Measurements from ENCODE around the gene FHL3.

The FHL3 gene

DNA sequence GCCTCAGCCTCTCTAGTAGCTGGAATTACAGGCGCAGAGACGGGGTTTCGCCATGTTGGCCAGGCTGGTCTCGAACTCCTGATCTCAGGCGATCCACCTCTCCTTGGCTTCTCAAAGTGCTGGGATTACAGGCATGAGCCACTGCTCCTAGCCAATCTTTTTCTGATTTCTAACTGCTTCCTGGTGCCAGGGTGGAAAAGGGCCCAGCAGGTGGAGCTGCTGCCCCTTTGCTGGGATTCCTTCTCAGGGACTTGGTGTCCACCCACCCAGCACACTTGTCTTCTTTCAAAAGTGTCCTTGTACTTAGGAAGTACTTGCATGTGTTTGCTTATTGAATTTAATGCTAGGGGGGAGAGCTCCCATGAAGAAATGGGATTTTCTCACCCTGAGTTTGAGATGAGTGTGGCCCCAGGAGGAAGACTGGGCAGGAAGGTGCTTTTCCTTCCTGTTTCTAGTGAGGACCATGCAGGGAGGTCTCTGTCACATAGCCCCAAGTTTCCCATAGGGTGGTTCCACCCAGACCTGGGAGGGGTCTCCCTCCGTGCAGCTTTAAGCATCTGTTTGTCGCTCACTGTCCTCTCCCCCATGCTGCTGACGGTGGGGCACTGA is 21.4 kb upstream of the FHL3 start:
- DNase-seq (ENCODE audit: low read depth): no peak
- TF ChIP-seq, protein P1, sequence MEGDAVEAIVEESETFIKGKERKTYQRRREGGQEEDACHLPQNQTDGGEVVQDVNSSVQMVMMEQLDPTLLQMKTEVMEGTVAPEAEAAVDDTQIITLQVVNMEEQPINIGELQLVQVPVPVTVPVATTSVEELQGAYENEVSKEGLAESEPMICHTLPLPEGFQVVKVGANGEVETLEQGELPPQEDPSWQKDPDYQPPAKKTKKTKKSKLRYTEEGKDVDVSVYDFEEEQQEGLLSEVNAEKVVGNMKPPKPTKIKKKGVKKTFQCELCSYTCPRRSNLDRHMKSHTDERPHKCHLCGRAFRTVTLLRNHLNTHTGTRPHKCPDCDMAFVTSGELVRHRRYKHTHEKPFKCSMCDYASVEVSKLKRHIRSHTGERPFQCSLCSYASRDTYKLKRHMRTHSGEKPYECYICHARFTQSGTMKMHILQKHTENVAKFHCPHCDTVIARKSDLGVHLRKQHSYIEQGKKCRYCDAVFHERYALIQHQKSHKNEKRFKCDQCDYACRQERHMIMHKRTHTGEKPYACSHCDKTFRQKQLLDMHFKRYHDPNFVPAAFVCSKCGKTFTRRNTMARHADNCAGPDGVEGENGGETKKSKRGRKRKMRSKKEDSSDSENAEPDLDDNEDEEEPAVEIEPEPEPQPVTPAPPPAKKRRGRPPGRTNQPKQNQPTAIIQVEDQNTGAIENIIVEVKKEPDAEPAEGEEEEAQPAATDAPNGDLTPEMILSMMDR (IDR thresholded peaks at IDR 0.05; ENCODE audit: low read depth, low read length, missing control alignments): peak; percentile 70
- no peak overlapping the region for H3K4me3 ChIP-seq (ENCODE audit: low read depth, low read length)

DNA sequence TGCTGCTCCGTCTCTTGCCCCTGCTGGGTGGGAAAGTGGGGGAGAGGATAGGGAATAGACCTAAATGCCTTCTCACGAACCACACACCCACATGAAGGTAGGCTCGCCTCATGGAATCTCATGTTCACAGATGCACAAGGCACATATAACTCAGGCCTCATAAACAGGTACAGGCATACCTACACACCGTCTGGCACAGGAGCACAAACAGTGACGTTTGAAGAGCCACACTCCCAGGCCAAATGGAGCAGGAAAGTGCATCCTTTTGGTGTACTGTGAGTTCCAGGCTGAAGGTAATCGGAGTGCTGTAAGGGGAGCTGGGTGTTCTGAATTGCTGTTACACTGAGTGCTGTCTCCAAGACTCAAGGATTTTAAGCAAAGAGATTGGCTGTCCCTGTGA is 20.4 kb upstream of the FHL3 start:
- TF ChIP-seq, protein P1 (IDR thresholded peaks at IDR 0.05; ENCODE audit: low read depth, low read length, missing control alignments): no peak
- no peak overlapping the region for H3K4me3 ChIP-seq (ENCODE audit: low read depth, low read length)
- no peak for DNase-seq (ENCODE audit: low read depth)

DNA sequence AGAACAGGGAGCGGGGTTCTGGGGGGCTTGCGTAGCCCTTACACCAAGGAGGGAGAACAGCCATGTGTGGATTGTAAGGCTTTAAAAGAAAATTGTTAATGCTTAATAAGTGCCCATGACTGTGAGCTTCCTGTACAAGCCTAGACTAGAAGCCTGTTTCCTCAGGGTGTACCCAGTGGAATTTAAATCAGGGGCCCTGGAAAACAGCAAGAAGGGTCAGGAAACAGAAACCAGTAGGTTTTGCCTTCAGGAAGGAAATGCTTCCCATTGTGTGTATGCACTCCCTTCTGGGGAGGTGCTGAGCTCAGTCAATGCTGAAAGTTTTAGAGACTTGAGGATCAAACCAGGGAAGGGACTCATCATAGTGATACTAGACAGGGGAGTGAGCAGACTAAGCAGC is 19.9 kb upstream of the FHL3 start:
- no peak for DNase-seq (ENCODE audit: low read depth)
- H3K4me3 ChIP-seq (ENCODE audit: low read depth, low read length): no peak overlapping the region
- TF ChIP-seq, protein P1 (IDR thresholded peaks at IDR 0.05; ENCODE audit: low read depth, low read length, missing control alignments): no peak

DNA sequence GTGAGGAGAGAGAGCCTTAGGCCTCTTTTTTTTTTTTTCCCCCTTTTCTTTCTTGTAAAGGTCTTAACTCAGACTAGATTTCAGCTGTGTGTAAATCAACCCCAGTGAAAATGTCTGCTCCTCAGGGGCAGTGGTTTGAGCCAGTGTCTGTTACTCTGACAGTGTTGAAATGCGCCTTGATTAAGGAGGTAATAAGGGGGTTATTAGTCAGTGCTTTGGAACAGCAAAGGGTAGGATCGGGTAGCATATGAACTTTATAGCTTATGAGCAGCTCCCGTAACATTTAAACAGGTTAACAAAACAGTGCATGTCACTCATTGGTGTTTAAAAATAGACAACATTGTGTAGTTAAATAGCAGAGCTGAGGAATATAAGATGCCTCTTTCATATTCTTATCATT is 17.5 kb upstream of the FHL3 start:
- no peak overlapping the region for H3K4me3 ChIP-seq (ENCODE audit: low read depth, low read length)
- DNase-seq (ENCODE audit: low read depth): no peak
- TF ChIP-seq, protein P1 (IDR thresholded peaks at IDR 0.05; ENCODE audit: low read depth, low read length, missing control alignments): no peak

DNA sequence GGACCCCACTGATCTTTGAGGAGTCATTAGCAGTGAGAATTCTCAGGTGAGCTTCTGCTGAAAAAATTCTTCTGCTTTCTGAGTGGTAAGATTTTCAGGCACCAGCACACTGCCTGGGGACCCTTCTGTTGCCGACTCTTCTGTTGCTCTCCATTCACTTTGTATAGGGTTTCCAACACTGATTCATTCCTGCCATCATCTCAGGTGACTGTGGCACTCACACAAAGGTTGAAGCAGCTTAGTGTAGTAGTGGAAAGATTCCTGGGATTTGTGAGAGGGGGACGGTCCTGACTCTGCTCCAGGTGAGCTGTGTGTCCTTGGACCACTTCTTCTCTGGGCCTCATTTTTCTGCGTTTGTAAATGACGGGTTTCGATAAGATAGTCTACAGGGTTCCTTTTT is 16.7 kb upstream of the FHL3 start:
- H3K4me3 ChIP-seq (ENCODE audit: low read depth, low read length): no peak overlapping the region
- TF ChIP-seq, protein P1 (IDR thresholded peaks at IDR 0.05; ENCODE audit: low read depth, low read length, missing control alignments): no peak
- no peak for DNase-seq (ENCODE audit: low read depth)

DNA sequence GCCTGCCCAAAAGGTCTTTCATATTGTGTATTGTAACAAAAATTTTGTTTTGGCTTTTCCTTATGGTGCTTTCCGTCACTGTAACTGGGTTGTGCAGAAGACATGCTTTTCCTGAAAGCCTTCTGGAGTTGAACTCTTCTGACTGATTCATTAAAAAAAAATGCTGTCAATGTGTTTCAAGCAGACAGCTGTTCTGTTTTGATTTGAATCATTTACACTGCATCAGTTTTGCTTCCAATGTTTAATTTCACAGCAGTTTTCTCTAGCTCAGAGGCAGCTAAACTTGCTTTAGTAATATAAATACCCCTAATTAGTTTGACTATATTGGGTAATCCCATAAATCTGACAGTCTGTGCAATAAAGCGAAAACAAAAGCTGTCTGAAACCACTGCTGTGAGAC is 15.1 kb upstream of the FHL3 start:
- no peak for DNase-seq (ENCODE audit: low read depth)
- TF ChIP-seq, protein P1 (IDR thresholded peaks at IDR 0.05; ENCODE audit: low read depth, low read length, missing control alignments): no peak
- H3K4me3 ChIP-seq (ENCODE audit: low read depth, low read length): no peak overlapping the region

DNA sequence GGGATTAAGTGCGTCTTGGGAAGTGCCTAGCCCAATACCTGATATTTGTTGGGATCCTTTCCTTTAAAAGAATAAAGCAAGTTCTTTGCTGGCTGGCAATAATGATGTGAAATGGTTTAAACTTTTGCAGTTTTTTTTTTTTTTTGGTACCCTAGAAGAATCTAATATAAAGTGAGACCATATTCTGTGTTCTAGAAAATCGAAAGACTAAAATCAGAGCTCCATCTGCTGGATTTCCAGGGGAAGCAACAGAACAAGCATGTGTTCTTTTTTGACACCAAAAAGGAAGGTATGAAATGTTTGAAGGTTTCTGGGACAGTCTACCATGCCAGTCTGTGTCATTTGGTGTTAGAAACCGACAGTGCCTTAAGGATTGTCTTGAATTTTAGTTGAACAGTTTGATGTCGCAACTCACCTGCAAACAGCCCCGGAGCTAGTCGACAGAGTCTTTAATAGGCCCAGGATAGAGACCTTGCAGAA is 13.6 kb upstream of the FHL3 start:
- TF ChIP-seq, protein P1 (IDR thresholded peaks at IDR 0.05; ENCODE audit: low read depth, low read length, missing control alignments): peak; percentile 45
- no peak overlapping the region for H3K4me3 ChIP-seq (ENCODE audit: low read depth, low read length)
- no peak for DNase-seq (ENCODE audit: low read depth)
